Activated CD4-positive, alpha-beta T cell treated with anti-CD3 and anti-CD28 coated beads, Interleukin-2, amount 10 ng/mL, durations not matched to agents 24 days and 14 days (primary cell): ENCODE results near the gene SEMA4F. TPM values are rescaled to one million over a fixed set of nuclear protein-coding genes. Genes with fewer than 3 reads are reported as not detected.

ENCODE experiments used
- DNase-seq: peaks from one replicate; pipeline ENCODE4 v3.0.0; 2022
- H3K27ac Mint-ChIP-seq: one replicate; pipeline ENCODE4 v1.8.0; 2022; ENCODE audit warnings: mild to moderate bottlenecking, mixed read lengths
- H3K27me3 Mint-ChIP-seq: one replicate; pipeline ENCODE4 v1.8.0; 2022; ENCODE audit warnings: mixed read lengths
- H3K36me3 Mint-ChIP-seq: one replicate; pipeline ENCODE4 v1.8.0; 2022; ENCODE audit warnings: low read depth, mild to moderate bottlenecking, mixed read lengths
- H3K4me1 Mint-ChIP-seq: one replicate; pipeline ENCODE4 v1.8.0; 2021; ENCODE audit warnings: mixed read lengths
- H3K4me3 Mint-ChIP-seq: one replicate; pipeline ENCODE4 v1.8.0; 2022; ENCODE audit warnings: mild to moderate bottlenecking, moderate library complexity, mixed read lengths
- H3K9me3 Mint-ChIP-seq: one replicate; pipeline ENCODE4 v1.8.0; 2021; ENCODE audit warnings: mixed read lengths
- intact Hi-C: fragments of 100-400 bp; cut with micrococcal nuclease; formaldehyde crosslinking; loops from one replicate; pipeline ENCODE4 v1.15.1; 2023
- total RNA-seq: library from RNA; stranded (reverse); gene quantifications from 2 replicates; pipeline ENCODE4 v1.2.3, GENCODE V29; 2022

The SEMA4F gene
- total RNA-seq, 1 donor from 2014 or later = 4.8 TPM

DNA sequence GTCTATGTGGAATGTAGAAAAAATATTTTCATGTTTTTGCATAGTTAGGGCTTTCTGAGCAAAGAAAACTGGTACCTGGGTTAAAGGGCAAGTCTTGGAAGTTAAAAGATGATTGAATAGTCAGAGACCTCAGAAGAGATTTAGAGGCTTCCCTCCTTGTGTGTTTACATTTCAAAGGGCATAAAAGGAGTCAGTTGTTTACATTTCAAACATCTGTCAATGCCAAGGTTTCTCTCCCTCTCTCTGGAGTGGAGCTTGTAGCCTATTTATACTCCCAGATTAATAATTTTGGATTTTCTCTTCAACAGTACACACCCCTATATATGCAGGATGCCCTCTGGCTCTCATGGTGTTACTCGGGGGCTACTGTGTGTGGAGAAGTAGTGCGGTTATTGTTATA, 14.5 kb upstream of the SEMA4F start:
- Mint-ChIP-seq H3K4me1 (no peaks in the 10 kb centered on the region), H3K4me3 (no peak overlapping the region), H3K9me3 (no peaks in the 10 kb centered on the region), H3K27ac (no peak overlapping the region), H3K36me3 (no peaks in the 10 kb centered on the region), H3K27me3 (peaks cover 41% of the 10 kb centered on the region)
- intact Hi-C loops = no loop called here
- no peak for DNase-seq

DNA sequence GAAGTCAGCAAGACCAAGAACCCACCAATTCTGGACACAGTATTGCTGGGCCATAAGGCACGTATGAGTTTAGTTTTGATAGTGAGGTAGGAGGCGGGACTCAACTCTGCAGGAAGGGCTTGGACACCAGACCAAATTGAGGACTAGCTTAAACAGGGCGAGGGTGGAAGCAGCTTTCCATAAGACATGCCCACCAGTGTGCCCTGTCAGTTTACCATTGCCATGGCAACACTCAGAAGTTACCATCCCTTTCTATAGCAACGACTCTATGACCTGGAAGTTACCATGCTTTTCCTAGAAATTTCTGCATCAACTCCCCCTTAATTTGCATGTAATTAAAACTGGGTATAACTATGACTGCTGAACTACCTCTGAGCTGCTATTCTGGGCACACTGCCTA, 8.7 kb upstream of the SEMA4F start:
- H3K36me3 Mint-ChIP-seq = peaks cover 2% of the 10 kb centered on the region
- intact Hi-C loops = no loop called here
- no peak overlapping the region for H3K27ac Mint-ChIP-seq
- no peaks in the 10 kb centered on the region for H3K4me1 Mint-ChIP-seq
- H3K27me3 Mint-ChIP-seq = peaks cover 35% of the 10 kb centered on the region
- peak; percentile 45 for DNase-seq
- no peak overlapping the region for H3K4me3 Mint-ChIP-seq
- H3K9me3 Mint-ChIP-seq = peaks cover 3% of the 10 kb centered on the region

DNA sequence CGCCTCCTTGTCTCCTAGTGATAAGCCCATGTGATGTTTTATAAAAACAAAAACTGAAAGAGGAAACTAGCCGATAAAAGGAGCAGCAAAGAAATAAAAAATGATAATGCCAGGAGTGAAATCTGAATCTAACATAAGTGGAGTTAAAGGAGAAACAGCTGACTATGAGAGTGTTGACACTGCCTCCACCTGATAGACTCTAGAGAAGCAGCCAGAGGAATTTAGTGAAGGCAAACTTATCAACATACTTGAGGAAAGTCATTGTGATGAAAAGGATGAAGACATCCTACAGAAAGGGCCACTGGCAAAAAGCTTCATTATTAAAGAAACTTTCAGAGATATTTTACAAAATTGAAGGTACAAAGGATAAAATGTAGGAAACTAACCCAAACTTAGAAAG, 7.8 kb upstream of the SEMA4F start:
- Mint-ChIP-seq H3K4me1 (no peaks in the 10 kb centered on the region), H3K27me3 (peaks cover 30% of the 10 kb centered on the region), H3K9me3 (peaks cover 3% of the 10 kb centered on the region), H3K4me3 (no peak overlapping the region), H3K36me3 (peaks cover 2% of the 10 kb centered on the region), H3K27ac (no peak overlapping the region)
- intact Hi-C loops = no loop called here
- peak; percentile 32 for DNase-seq

DNA sequence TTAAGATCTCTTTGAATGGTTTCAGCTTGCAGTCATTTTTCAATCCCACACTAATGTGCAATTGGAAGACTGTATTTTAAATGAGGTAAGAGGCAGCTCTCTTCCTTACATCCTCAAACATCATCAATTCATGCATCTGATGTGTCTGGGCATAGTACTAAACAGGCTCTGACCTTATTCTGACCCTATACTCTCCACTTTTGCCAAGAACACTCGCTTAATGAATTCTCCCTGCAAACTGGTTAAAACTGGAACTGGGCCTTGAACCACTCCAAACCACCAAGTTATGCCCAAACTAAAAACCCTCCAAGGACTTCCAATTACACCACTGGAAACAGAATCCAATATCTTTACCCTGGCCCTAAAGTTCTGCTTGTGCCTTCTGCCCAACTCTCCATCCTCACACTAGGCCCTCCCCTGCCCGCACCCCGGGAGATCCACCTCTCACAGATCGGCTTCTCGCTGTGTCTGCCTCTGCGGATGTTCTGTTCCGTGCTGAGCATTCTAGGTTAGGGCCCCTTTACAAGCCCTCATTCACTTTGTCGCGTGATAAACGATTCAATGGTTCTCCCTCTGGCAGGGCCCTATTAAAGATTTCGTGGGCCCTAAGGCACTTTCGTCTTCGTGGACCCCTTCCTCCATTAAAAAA, 7.1 kb upstream of the SEMA4F start:
- Mint-ChIP-seq H3K36me3 (peaks cover 2% of the 10 kb centered on the region), H3K27ac (no peak overlapping the region), H3K27me3 (peaks cover 30% of the 10 kb centered on the region), H3K9me3 (peaks cover 3% of the 10 kb centered on the region), H3K4me3 (no peak overlapping the region), H3K4me1 (no peaks in the 10 kb centered on the region)
- intact Hi-C loops = no loop called here
- peak; percentile 41 for DNase-seq

DNA sequence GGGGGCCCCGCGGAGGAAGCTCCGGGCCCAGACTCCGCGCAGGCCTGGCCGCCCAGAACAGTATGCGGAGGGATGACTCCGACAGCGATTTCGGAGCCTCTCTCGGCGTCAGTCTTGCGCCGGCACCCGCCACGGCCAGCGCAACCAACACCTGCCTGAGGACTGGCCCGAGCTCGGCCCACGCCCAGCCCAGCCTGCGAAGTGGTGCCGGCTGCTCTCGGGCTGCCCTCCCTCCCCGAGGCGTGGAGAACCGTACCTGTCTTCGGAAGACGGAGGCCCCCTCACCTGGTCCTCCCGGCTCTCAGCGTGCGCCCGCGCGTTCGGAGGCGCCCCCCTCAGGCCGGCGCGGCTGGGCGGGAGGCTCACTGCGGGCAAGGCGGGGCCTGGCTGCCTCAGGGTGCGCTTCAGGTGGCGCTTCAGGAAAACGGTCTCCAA, 6.0 kb upstream of the SEMA4F start, which contains the start of gene M1AP:
TSS of gene M1AP (minus strand) at position 322 of the 435 bp plus-strand sequence. CDS start 8,055 bp downstream, outside the sequence.
- H3K4me3 Mint-ChIP-seq = no peak within 1 kb of the TSS
- no peak within 1 kb of the TSS for H3K27ac Mint-ChIP-seq
- DNase-seq = peak; percentile 67
- peaks cover 30% of the 10 kb centered on the region for H3K27me3 Mint-ChIP-seq
- peaks cover 2% of the 10 kb centered on the region for H3K36me3 Mint-ChIP-seq
- peaks cover 6% of the 10 kb centered on the region for H3K9me3 Mint-ChIP-seq
- intact Hi-C loops = no loop called here
- H3K4me1 Mint-ChIP-seq = no peaks in the 10 kb centered on the region

DNA sequence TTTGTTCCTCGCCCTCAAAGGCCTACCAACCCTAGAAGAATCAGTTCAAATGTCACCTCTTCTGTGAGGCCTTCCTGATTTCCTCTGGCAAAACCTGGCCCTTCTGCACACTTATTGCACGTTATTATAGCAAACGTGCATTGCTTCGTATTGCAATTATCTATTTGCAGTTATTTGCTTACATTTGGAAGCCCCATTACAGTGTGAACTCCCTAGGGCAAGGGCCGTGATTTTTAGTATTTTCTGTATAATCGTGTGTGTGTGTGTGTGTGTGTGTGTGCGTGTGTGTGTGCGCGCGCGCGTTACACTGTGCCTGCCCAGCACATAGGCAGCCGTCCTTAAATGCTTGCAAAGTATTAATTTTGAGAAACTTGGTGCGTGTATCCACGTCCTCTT, 460 bp upstream of the SEMA4F start:
- intact Hi-C loops = no loop called here
- H3K27me3 Mint-ChIP-seq = peaks cover 23% of the 10 kb centered on the region
- no peak overlapping the region for H3K27ac Mint-ChIP-seq

DNA sequence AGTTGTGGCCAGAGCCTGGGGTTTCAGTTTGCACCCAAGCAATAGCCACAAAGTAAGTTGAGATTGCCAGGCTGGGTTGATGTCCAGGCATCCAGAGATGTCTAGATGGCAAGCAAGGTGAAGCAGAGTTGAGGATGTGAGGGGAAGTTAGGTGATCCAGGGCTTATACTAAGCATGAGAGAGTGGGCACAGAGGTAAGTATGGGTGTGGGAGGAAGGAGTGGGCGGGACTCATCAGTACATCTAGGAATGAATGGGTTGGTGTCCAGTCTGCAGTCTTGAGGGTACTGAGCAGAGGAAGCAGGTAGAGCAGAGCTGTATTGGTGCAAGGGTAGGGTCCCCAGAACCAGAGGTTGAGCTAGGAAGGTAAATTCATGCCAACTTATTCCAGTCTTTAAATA, 1.5 kb downstream of the SEMA4F start:
- H3K27ac Mint-ChIP-seq = no peak overlapping the region
- intact Hi-C loops = loop anchor here (2.0 kb wide), 1 partner anchor 181 kb away; no protein-coding TSS in a partner anchor
- H3K9me3 Mint-ChIP-seq = peaks cover 2% of the 10 kb centered on the region
- no peaks in the 10 kb centered on the region for H3K36me3 Mint-ChIP-seq
- H3K4me1 Mint-ChIP-seq = peaks cover 10% of the 10 kb centered on the region
- peak overlapping the region; percentile 84 for H3K4me3 Mint-ChIP-seq
- H3K27me3 Mint-ChIP-seq = peaks cover 13% of the 10 kb centered on the region
- DNase-seq = peak; percentile 52

More for the DNA sequence above, 460 bp upstream of the SEMA4F start:
- H3K9me3 Mint-ChIP-seq = peaks cover 3% of the 10 kb centered on the region
- no peak for DNase-seq
- H3K36me3 Mint-ChIP-seq = no peaks in the 10 kb centered on the region
- peak overlapping the region; percentile 84 for H3K4me3 Mint-ChIP-seq
- peaks cover 10% of the 10 kb centered on the region for H3K4me1 Mint-ChIP-seq

DNA sequence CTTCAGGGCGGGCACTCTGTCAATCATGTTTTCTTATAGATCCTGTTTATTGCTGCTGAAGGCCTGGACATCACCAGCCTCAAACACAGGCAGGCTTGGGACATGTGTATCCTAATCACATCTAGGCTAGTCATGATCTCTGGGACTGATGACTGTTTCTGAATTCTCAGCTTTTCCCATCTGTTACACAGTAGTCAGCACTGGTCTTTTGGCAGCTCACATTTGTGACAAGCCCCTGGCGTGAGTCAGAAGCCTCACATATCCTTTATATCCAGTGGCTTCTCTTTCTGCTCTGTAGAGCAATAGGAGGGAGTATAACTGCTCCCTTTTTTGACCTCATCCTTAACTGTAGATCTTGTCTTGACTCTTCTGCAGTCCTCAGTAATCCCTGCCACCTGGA, 4.5 kb downstream of the SEMA4F start:
- peak; percentile 32 for DNase-seq
- Mint-ChIP-seq H3K27ac (no peak overlapping the region), H3K27me3 (peaks cover 13% of the 10 kb centered on the region), H3K36me3 (no peaks in the 10 kb centered on the region), H3K4me1 (peaks cover 10% of the 10 kb centered on the region), H3K4me3 (no peak overlapping the region), H3K9me3 (no peaks in the 10 kb centered on the region)
- intact Hi-C loops = no loop called here

DNA sequence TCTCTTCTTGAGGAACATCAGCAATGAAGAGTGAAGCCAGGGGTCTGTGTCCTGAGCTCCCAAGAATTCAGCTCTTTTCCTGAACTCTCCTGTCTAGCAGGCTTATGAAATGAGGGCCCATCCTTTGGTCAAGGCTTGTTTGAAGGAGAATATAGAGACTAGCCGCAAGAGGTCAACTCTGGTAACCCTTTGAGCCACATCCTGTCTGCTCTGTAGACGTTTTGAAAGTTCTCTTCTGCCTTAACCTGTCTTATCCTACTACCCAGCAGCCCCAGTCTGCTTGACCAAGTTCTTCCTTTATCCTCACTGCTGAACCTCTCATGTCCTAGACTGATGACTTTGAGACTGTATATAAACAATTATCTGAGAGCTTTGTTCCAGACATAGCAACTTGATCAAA, 5.4 kb downstream of the SEMA4F start:
- peak; percentile 39 for DNase-seq
- H3K9me3 Mint-ChIP-seq = no peaks in the 10 kb centered on the region
- intact Hi-C loops = no loop called here
- peaks cover 13% of the 10 kb centered on the region for H3K27me3 Mint-ChIP-seq
- peaks cover 6% of the 10 kb centered on the region for H3K4me1 Mint-ChIP-seq
- H3K27ac Mint-ChIP-seq = no peak overlapping the region
- no peak overlapping the region for H3K4me3 Mint-ChIP-seq
- H3K36me3 Mint-ChIP-seq = no peaks in the 10 kb centered on the region

DNA sequence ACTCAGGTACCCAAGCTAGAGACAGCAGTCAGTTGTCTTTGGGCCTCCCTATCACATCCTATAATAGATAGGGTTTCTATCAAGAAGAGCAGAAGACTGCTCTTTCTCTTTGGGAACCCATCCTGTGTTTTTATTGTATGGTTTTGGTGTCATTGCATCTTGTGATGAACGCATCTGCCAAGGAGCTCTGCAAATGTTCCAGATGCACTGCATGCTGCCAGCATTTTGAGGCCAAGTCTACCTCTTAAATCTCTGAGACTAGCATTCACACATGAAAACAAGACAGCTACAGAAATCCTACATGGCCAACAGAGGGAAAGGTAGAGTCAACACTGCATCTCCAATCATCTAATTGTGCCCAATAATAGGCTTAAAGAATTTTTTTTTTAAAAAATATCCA, 14.0 kb downstream of the SEMA4F start:
- no peaks in the 10 kb centered on the region for H3K36me3 Mint-ChIP-seq
- no peak overlapping the region for H3K27ac Mint-ChIP-seq
- intact Hi-C loops = no loop called here
- H3K9me3 Mint-ChIP-seq = no peaks in the 10 kb centered on the region
- H3K27me3 Mint-ChIP-seq = no peaks in the 10 kb centered on the region
- DNase-seq = no peak
- H3K4me3 Mint-ChIP-seq = no peak overlapping the region
- no peaks in the 10 kb centered on the region for H3K4me1 Mint-ChIP-seq

DNA sequence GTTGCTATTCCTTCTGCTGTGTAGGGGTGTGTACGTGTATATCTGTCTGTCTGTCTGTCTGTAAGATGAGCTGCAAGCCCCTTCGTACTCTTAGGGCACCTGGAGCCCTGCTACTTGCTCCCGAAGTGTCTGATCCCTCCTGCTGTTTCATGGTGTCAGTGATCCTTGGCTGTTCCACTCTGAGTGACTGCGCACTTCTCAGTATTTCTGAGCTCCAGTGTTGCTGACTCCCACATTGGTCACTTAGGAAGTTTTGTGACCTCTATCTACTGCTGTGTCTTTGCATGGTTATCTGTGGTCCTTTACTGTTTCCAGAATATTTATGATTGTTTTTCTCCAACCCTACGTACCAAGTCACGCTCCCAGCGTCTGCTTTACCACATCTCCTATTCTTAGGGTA, 16.2 kb downstream of the SEMA4F start:
- intact Hi-C loops = no loop called here
- H3K4me1 Mint-ChIP-seq = no peaks in the 10 kb centered on the region
- H3K27ac Mint-ChIP-seq = no peak overlapping the region
- no peaks in the 10 kb centered on the region for H3K27me3 Mint-ChIP-seq
- H3K9me3 Mint-ChIP-seq = no peaks in the 10 kb centered on the region
- H3K4me3 Mint-ChIP-seq = no peak overlapping the region
- H3K36me3 Mint-ChIP-seq = no peaks in the 10 kb centered on the region
- DNase-seq = no peak

DNA sequence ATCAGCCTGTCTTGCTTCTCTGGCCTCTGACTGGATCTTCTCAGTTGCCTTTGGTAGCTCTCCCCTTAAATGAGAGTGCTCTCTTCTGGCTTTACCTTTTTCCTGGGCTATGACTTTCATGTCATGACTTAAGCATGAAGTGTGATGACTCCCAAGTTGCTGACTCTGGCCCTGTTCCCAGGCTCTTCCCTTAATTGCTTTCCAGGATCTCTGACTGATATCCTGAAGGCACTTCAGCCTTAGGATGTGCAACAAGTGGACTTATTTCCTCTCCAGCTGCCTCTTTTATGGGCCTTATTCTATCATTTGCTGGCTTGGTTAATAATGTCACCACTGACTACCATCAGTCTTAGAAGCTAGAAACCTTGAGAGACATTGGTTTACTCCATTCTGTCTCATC, 17.4 kb downstream of the SEMA4F start:
- Mint-ChIP-seq H3K36me3 (peaks cover 1% of the 10 kb centered on the region), H3K4me3 (no peak overlapping the region), H3K27me3 (no peaks in the 10 kb centered on the region), H3K27ac (no peak overlapping the region), H3K4me1 (no peaks in the 10 kb centered on the region), H3K9me3 (no peaks in the 10 kb centered on the region)
- no peak for DNase-seq
- intact Hi-C loops = no loop called here

DNA sequence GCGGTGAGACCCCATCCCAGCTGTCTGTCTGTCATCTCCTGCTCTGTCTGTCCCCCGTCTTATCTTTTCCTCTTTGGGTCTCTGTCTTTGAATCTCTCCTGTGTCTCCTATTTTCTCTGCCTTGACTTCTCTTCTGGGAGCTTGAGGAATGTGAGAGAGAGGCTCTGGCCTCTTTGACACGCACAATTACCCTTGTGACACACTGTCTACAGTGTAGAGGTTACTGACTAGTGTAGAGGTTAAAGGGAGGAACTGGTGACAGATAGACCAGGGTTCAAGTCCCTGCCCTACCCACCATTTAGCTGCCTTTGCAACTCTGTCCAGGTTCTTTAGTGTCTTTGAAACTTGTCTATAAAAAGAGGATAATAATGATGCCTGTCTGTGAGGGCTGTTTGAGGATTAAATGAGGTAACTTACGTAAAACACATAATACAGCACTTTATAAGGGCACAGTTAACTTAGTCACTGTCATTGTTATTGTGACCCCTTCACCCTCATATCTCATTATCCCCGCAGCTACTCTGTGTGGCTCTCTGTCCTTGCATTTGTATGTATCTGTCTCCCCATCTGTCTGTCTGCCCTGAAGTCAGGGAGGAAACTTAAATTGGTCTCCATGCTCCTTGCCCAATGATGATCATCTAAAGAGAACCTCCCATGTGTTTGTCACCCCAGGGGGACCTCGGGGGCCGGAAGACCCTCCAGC, 19.9 kb downstream of the SEMA4F start:
- no peaks in the 10 kb centered on the region for H3K4me1 Mint-ChIP-seq

DNA sequence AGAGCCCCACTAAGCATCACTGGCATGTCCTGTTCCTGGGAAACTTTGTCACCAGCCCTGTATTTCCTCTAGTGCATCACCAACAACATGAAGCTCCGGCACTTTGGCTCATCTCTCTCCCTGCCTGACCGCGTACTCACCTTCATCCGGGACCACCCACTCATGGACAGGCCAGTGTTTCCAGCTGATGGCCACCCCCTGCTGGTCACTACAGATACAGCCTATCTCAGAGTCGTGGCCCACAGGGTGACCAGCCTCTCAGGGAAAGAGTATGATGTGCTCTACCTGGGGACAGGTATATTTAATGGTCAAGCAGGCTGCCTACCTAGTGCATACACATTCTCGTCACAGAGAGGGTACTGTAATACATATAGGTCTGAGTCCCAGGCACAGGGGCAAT, 21.0 kb downstream of the SEMA4F start:
- intact Hi-C loops = no loop called here
- Mint-ChIP-seq H3K4me1 (no peaks in the 10 kb centered on the region), H3K27me3 (no peaks in the 10 kb centered on the region), H3K27ac (no peak overlapping the region), H3K9me3 (no peaks in the 10 kb centered on the region), H3K4me3 (no peak overlapping the region), H3K36me3 (peaks cover 3% of the 10 kb centered on the region)
- no peak for DNase-seq

More for the DNA sequence above, 19.9 kb downstream of the SEMA4F start:
- Mint-ChIP-seq H3K27ac (no peak overlapping the region), H3K9me3 (no peaks in the 10 kb centered on the region), H3K36me3 (peaks cover 3% of the 10 kb centered on the region), H3K4me3 (no peak overlapping the region), H3K27me3 (no peaks in the 10 kb centered on the region)
- intact Hi-C loops = no loop called here
- DNase-seq = no peak
